GM23338 (cell line): ENCODE data around the gene HHATL. TPM values are rescaled to one million over a fixed set of nuclear protein-coding genes. Genes with fewer than 3 reads are reported as not detected.

ENCODE experiments used
- ATAC-seq: fragments of 200-7000 bp; cut with Tn5 transposase; 3 replicates; pipeline ENCODE4 v1.9.1; 2020
- DNase-seq: peaks from one replicate; pipeline ENCODE4 v3.0.0-alpha.2; 2015; ENCODE audit warnings: low spot score
- H2AFZ ChIP-seq: fragments of 200-600 bp; sonication (generic); 2 replicates; pipeline ENCODE4 v1.8.0; 2016; ENCODE audit warnings: antibody characterized with exemption, mild to moderate bottlenecking, moderate library complexity
- H3F3A ChIP-seq: fragments of 200-600 bp; sonication (generic); replicated peaks from 2 replicates; pipeline ENCODE4 v1.8.0; 2017; ENCODE audit warnings: antibody characterized with exemption, mixed run types, low read depth
- H3K27ac ChIP-seq: fragments of 200-600 bp; sonication (generic); 2 replicates; pipeline ENCODE4 v1.6.1; 2016; ENCODE audit warnings: low read depth
- H3K27me3 ChIP-seq: fragments of 200-600 bp; sonication (generic); 2 replicates; pipeline ENCODE4 v1.8.0; 2016; ENCODE audit warnings: mild to moderate bottlenecking, mixed run types, moderate library complexity; ENCODE audit not compliant: insufficient read depth
- H3K36me3 ChIP-seq: fragments of 200-600 bp; sonication (generic); 2 replicates; pipeline ENCODE4 v1.8.0; 2016; ENCODE audit warnings: mild to moderate bottlenecking; ENCODE audit not compliant: insufficient read depth
- H3K4me1 ChIP-seq: fragments of 200-600 bp; sonication (generic); 2 replicates; pipeline ENCODE4 v1.8.0; 2016; ENCODE audit warnings: mild to moderate bottlenecking, moderate library complexity; ENCODE audit not compliant: insufficient read depth
- H3K4me2 ChIP-seq: fragments of 200-600 bp; sonication (generic); 2 replicates; pipeline ENCODE4 v1.7.1; 2017; ENCODE audit warnings: mixed run types
- H3K4me3 ChIP-seq: fragments of 200-600 bp; sonication (generic); 2 replicates; pipeline ENCODE4 v1.6.1; 2016; ENCODE audit warnings: mixed run types
- H3K79me2 ChIP-seq: fragments of 200-600 bp; sonication (generic); replicated peaks from 2 replicates; pipeline ENCODE4 v1.8.0; 2017; ENCODE audit warnings: mild to moderate bottlenecking; ENCODE audit not compliant: insufficient read depth
- H3K9me2 ChIP-seq: fragments of 200-600 bp; sonication (generic); 2 replicates; pipeline ENCODE4 v1.8.0; 2017; ENCODE audit not compliant: insufficient read depth
- H4K20me1 ChIP-seq: fragments of 200-600 bp; sonication (generic); replicated peaks from 2 replicates; pipeline ENCODE4 v1.8.0; 2017; ENCODE audit warnings: mild to moderate bottlenecking; ENCODE audit not compliant: insufficient read depth
- H3K27ac Mint-ChIP-seq: 2 replicates; pipeline ENCODE4 v1.8.0; 2020; ENCODE audit warnings: inconsistent platforms, mild to moderate bottlenecking, moderate library complexity, mixed read lengths
- H3K27me3 Mint-ChIP-seq: 3 replicates; pipeline ENCODE4 v1.8.0; 2022; ENCODE audit warnings: low read depth, mild to moderate bottlenecking, moderate library complexity, mixed read lengths, inconsistent platforms; ENCODE audit not compliant: insufficient read depth, poor library complexity
- H3K36me3 Mint-ChIP-seq: 3 replicates; pipeline ENCODE4 v1.8.0; 2021; ENCODE audit warnings: low read depth, mild to moderate bottlenecking, inconsistent platforms, moderate library complexity, mixed read lengths
- H3K4me1 Mint-ChIP-seq: 3 replicates; pipeline ENCODE4 v1.8.0; 2020; ENCODE audit warnings: mild to moderate bottlenecking, inconsistent platforms, mixed read lengths
- H3K4me3 Mint-ChIP-seq: 3 replicates; pipeline ENCODE4 v1.8.0; 2021; ENCODE audit warnings: moderate library complexity, mild to moderate bottlenecking, inconsistent platforms, mixed read lengths
- H3K9me3 Mint-ChIP-seq: 3 replicates; pipeline ENCODE4 v1.8.0; 2020; ENCODE audit warnings: moderate library complexity, mild to moderate bottlenecking, inconsistent platforms, mixed read lengths
- CREB1 ChIP-seq: fragments of 250-450 bp; sonication (Bioruptor Pico); IDR thresholded peaks from 2 replicates; pipeline ENCODE4 v1.5.0; 2020; ENCODE audit warnings: low read depth, mild to moderate bottlenecking, moderate library complexity
- EZH2 ChIP-seq: fragments of 200-600 bp; sonication (generic); IDR thresholded peaks from one replicate; pipeline ENCODE4 v1.8.0; 2017; ENCODE audit warnings: antibody characterized with exemption, mild to moderate bottlenecking, low read depth; ENCODE audit not compliant: unreplicated experiment
- EZH2phosphoT487 ChIP-seq: fragments of 200-600 bp; sonication (generic); IDR thresholded peaks from one replicate; pipeline ENCODE4 v1.8.1; 2018; ENCODE audit warnings: antibody characterized with exemption; ENCODE audit not compliant: unreplicated experiment
- JUNB ChIP-seq: IDR thresholded peaks from one replicate; pipeline ENCODE4 v1.6.1; 2016; ENCODE audit warnings: antibody characterized with exemption; ENCODE audit not compliant: unreplicated experiment
- NANOG ChIP-seq: IDR thresholded peaks from 2 replicates; pipeline ENCODE4 v1.6.1; 2016; ENCODE audit warnings: antibody characterized with exemption, borderline replicate concordance
- POLR2AphosphoS5 ChIP-seq: IDR thresholded peaks from 2 replicates; pipeline ENCODE4 v1.6.1; 2016; ENCODE audit warnings: antibody characterized with exemption, low read depth
- STAT1 ChIP-seq: IDR thresholded peaks from one replicate; pipeline ENCODE4 v1.6.1; 2016; ENCODE audit warnings: antibody characterized with exemption; ENCODE audit not compliant: unreplicated experiment
- ZNF114 ChIP-seq: fragments of 250-450 bp; sonication (Bioruptor Pico); IDR thresholded peaks from 2 replicates; pipeline ENCODE4 v1.5.0; 2020; ENCODE audit warnings: mild to moderate bottlenecking, moderate library complexity
- ZNF331 ChIP-seq: fragments of 250-450 bp; sonication (Bioruptor Pico); IDR thresholded peaks from 2 replicates; pipeline ENCODE4 v1.5.0; 2020; ENCODE audit warnings: low read depth, mild to moderate bottlenecking, moderate library complexity
- polyA plus RNA-seq: library from polyadenylated mRNA; unstranded; fragments of >200 nt; fragmentation: Nextera tagmentation; extraction: Ambion mirVana; gene quantifications from 2 replicates; pipeline ENCODE4 v1.2.1, GENCODE V29; 2016
- total RNA-seq: library from RNA; depleted of rRNA; stranded (reverse); fragments of >200 nt; shearing (Covaris generic); gene quantifications from 2 replicates; pipeline ENCODE4 v1.2.3, GENCODE V29; 2014
- TF ChIP-seq, protein P1 (sequence below): fragments of 250-450 bp; sonication (Bioruptor Pico); IDR thresholded peaks from 2 replicates; pipeline ENCODE4 v1.5.0; 2020; ENCODE audit warnings: mild to moderate bottlenecking, moderate library complexity
- TF ChIP-seq, protein P2 (sequence below): IDR thresholded peaks from 2 replicates; pipeline ENCODE4 v1.6.1; 2016; ENCODE audit warnings: antibody characterized with exemption
- TF ChIP-seq, protein P3 (sequence below): IDR thresholded peaks from one replicate; pipeline ENCODE4 v1.6.1; 2018; ENCODE audit warnings: antibody characterized with exemption; ENCODE audit not compliant: unreplicated experiment
- TF ChIP-seq, protein P4 (sequence below), 2 experiments: fragments of 200-600 bp in 1 of 2; sonication (generic) in 1 of 2; conservative IDR thresholded peaks; 2 replicates each; pipeline versions ENCODE4 v1.5.1 to v1.6.1; 2016 to 2017; ENCODE audit warnings: antibody characterized with exemption in 2 of 2, low read depth in 2 of 2, mild to moderate bottlenecking in 2 of 2, moderate library complexity in 1 of 2

Gene HHATL
- total and polyA plus RNA-seq, 2 experiments from 2014 or later, result not detected

DNA sequence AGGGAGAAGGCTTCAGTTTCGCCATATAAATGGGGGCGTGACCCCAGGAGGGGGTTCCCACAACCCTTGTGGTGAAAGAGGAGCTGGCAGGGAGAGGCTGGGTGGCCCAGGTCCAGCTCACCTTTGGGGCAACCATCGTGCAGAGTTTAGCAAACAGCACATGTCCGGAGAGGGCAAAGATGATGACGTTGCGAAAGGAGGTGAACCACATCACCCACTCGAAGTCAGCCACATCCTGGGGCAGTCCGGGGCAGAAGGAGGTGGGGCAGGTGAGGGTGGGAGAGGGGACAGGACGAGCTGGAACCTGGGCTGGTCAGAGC lies 3.7 kb downstream of the HHATL start:
- no peak overlapping the region for H3K4me2 ChIP-seq
- Mint-ChIP-seq H3K27me3 (peaks cover 8% of the 10 kb centered on the region), H3K27ac (no peak overlapping the region), H3K4me1 (peaks cover 8% of the 10 kb centered on the region), H3K36me3 (no peaks in the 10 kb centered on the region), H3K9me3 (no peaks in the 10 kb centered on the region), H3K4me3 (no peak overlapping the region)
- H3K79me2 ChIP-seq, result no peaks in the 10 kb centered on the region
- no peak for ATAC-seq
- no peaks in the 10 kb centered on the region for H4K20me1 ChIP-seq
- no peaks in the 10 kb centered on the region for H3K27me3 ChIP-seq
- no peak overlapping the region for H3K27ac ChIP-seq
- H3K36me3 ChIP-seq, result no peaks in the 10 kb centered on the region
- H2AFZ ChIP-seq, result no peak overlapping the region
- no peaks in the 10 kb centered on the region for H3K9me2 ChIP-seq
- no peaks in the 10 kb centered on the region for H3K4me1 ChIP-seq
- TF ChIP-seq NANOG (no peak), ZNF331 (CRISPR knock-in tag) (no peak), STAT1 (no peak), CREB1 (CRISPR knock-in tag) (no peak), EZH2phosphoT487 (no peak), JUNB (no peak), POLR2AphosphoS5 (no peak), ZNF114 (CRISPR knock-in tag) (no peak), EZH2 (no peak)
- TF ChIP-seq, protein P1, sequence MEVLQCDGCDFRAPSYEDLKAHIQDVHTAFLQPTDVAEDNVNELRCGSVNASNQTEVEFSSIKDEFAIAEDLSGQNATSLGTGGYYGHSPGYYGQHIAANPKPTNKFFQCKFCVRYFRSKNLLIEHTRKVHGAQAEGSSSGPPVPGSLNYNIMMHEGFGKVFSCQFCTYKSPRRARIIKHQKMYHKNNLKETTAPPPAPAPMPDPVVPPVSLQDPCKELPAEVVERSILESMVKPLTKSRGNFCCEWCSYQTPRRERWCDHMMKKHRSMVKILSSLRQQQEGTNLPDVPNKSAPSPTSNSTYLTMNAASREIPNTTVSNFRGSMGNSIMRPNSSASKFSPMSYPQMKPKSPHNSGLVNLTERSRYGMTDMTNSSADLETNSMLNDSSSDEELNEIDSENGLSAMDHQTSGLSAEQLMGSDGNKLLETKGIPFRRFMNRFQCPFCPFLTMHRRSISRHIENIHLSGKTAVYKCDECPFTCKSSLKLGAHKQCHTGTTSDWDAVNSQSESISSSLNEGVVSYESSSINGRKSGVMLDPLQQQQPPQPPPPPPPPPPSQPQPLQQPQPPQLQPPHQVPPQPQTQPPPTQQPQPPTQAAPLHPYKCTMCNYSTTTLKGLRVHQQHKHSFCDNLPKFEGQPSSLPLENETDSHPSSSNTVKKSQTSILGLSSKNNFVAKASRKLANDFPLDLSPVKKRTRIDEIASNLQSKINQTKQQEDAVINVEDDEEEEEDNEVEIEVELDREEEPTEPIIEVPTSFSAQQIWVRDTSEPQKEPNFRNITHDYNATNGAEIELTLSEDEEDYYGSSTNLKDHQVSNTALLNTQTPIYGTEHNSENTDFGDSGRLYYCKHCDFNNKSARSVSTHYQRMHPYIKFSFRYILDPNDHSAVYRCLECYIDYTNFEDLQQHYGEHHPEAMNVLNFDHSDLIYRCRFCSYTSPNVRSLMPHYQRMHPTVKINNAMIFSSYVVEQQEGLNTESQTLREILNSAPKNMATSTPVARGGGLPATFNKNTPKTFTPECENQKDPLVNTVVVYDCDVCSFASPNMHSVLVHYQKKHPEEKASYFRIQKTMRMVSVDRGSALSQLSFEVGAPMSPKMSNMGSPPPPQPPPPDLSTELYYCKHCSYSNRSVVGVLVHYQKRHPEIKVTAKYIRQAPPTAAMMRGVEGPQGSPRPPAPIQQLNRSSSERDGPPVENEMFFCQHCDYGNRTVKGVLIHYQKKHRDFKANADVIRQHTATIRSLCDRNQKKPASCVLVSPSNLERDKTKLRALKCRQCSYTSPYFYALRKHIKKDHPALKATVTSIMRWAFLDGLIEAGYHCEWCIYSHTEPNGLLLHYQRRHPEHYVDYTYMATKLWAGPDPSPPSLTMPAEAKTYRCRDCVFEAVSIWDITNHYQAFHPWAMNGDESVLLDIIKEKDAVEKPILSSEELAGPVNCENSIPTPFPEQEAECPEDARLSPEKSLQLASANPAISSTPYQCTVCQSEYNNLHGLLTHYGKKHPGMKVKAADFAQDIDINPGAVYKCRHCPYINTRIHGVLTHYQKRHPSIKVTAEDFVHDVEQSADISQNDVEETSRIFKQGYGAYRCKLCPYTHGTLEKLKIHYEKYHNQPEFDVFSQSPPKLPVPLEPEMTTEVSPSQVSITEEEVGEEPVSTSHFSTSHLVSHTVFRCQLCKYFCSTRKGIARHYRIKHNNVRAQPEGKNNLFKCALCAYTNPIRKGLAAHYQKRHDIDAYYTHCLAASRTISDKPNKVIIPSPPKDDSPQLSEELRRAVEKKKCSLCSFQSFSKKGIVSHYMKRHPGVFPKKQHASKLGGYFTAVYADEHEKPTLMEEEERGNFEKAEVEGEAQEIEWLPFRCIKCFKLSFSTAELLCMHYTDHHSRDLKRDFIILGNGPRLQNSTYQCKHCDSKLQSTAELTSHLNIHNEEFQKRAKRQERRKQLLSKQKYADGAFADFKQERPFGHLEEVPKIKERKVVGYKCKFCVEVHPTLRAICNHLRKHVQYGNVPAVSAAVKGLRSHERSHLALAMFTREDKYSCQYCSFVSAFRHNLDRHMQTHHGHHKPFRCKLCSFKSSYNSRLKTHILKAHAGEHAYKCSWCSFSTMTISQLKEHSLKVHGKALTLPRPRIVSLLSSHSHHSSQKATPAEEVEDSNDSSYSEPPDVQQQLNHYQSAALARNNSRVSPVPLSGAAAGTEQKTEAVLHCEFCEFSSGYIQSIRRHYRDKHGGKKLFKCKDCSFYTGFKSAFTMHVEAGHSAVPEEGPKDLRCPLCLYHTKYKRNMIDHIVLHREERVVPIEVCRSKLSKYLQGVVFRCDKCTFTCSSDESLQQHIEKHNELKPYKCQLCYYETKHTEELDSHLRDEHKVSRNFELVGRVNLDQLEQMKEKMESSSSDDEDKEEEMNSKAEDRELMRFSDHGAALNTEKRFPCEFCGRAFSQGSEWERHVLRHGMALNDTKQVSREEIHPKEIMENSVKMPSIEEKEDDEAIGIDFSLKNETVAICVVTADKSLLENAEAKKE (CRISPR knock-in tag), result no peak
- TF ChIP-seq, protein P2, sequence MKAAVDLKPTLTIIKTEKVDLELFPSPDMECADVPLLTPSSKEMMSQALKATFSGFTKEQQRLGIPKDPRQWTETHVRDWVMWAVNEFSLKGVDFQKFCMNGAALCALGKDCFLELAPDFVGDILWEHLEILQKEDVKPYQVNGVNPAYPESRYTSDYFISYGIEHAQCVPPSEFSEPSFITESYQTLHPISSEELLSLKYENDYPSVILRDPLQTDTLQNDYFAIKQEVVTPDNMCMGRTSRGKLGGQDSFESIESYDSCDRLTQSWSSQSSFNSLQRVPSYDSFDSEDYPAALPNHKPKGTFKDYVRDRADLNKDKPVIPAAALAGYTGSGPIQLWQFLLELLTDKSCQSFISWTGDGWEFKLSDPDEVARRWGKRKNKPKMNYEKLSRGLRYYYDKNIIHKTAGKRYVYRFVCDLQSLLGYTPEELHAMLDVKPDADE, result no peak
- TF ChIP-seq, protein P3, sequence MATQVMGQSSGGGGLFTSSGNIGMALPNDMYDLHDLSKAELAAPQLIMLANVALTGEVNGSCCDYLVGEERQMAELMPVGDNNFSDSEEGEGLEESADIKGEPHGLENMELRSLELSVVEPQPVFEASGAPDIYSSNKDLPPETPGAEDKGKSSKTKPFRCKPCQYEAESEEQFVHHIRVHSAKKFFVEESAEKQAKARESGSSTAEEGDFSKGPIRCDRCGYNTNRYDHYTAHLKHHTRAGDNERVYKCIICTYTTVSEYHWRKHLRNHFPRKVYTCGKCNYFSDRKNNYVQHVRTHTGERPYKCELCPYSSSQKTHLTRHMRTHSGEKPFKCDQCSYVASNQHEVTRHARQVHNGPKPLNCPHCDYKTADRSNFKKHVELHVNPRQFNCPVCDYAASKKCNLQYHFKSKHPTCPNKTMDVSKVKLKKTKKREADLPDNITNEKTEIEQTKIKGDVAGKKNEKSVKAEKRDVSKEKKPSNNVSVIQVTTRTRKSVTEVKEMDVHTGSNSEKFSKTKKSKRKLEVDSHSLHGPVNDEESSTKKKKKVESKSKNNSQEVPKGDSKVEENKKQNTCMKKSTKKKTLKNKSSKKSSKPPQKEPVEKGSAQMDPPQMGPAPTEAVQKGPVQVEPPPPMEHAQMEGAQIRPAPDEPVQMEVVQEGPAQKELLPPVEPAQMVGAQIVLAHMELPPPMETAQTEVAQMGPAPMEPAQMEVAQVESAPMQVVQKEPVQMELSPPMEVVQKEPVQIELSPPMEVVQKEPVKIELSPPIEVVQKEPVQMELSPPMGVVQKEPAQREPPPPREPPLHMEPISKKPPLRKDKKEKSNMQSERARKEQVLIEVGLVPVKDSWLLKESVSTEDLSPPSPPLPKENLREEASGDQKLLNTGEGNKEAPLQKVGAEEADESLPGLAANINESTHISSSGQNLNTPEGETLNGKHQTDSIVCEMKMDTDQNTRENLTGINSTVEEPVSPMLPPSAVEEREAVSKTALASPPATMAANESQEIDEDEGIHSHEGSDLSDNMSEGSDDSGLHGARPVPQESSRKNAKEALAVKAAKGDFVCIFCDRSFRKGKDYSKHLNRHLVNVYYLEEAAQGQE, result no peak
- TF ChIP-seq, protein P4, sequence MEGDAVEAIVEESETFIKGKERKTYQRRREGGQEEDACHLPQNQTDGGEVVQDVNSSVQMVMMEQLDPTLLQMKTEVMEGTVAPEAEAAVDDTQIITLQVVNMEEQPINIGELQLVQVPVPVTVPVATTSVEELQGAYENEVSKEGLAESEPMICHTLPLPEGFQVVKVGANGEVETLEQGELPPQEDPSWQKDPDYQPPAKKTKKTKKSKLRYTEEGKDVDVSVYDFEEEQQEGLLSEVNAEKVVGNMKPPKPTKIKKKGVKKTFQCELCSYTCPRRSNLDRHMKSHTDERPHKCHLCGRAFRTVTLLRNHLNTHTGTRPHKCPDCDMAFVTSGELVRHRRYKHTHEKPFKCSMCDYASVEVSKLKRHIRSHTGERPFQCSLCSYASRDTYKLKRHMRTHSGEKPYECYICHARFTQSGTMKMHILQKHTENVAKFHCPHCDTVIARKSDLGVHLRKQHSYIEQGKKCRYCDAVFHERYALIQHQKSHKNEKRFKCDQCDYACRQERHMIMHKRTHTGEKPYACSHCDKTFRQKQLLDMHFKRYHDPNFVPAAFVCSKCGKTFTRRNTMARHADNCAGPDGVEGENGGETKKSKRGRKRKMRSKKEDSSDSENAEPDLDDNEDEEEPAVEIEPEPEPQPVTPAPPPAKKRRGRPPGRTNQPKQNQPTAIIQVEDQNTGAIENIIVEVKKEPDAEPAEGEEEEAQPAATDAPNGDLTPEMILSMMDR (conservative IDR thresholded peaks at IDR 0.05; ENCODE audit: low read depth in 2 of 2), result no peak
- no peak for DNase-seq
- no peak overlapping the region for H3K4me3 ChIP-seq
- no peaks in the 10 kb centered on the region for H3F3A ChIP-seq
